Ascending aorta (tissue), 2 donors: Measurements from ENCODE around the gene STARD13. TPM values are rescaled to one million over a fixed set of nuclear protein-coding genes. Genes with fewer than 3 reads are reported as not detected.

Experiments used
- DNase-seq, 2 donors: peaks; one replicate each; pipeline ENCODE4 v3.0.0-alpha.2; 2019; ENCODE audit warnings: low spot score in 2 of 2
- H3K27ac ChIP-seq, 2 donors: fragments of 200-600 bp; sonication (generic); one replicate each; pipeline ENCODE4 v1.5.1; 2016 to 2017; ENCODE audit warnings: mild to moderate bottlenecking in 1 of 2
- H3K27me3 ChIP-seq: fragments of 200-600 bp; sonication (generic); one replicate; pipeline ENCODE4 v1.5.1; 2017
- H3K36me3 ChIP-seq, 2 donors: fragments of 200-600 bp; sonication (generic); one replicate each; pipeline ENCODE4 v1.5.1; 2016
- H3K4me1 ChIP-seq, 2 donors: fragments of 200-600 bp; sonication (generic); one replicate each; pipeline ENCODE4 v1.5.1; 2016 to 2017; ENCODE audit warnings: mild to moderate bottlenecking in 1 of 2
- H3K4me3 ChIP-seq, 2 donors: fragments of 200-600 bp; sonication (generic); one replicate each; pipeline ENCODE4 v1.5.1; 2016 to 2017; ENCODE audit warnings: mild to moderate bottlenecking in 1 of 2
- H3K9me3 ChIP-seq, 2 donors: fragments of 200-600 bp; sonication (generic); one replicate each; pipeline ENCODE4 v1.5.1; 2016
- intact Hi-C: fragments of 100-400 bp; cut with DNase I; formaldehyde crosslinking; loops from one replicate; pipeline ENCODE4 v1.15.1; 2023
- total RNA-seq: library from RNA; depleted of rRNA; stranded (reverse); fragments of >200 nt; gene quantifications from one replicate; pipeline ENCODE4 v1.1.0, GENCODE V29; 2016
- TF ChIP-seq, protein P1 (sequence below), 3 experiments: fragments of 200-600 bp in 2 of 3; fragments of 450-650 bp in 1 of 3; sonication (generic) in 2 of 3; IDR thresholded peaks; one replicate each; pipeline ENCODE4 v1.5.1; 2016 to 2019; ENCODE audit warnings: antibody characterized with exemption in 3 of 3, mild to moderate bottlenecking in 1 of 3, moderate library complexity in 1 of 3

The STARD13 gene
- total RNA-seq, 1 donor from 2014 or later, result 34.6 TPM

GRCh38 chr13:33139184-33139583 is 146.4 kb downstream of the STARD13 start:
- DNase-seq, result peak in 1 of 2 donors; percentile 82
- intact Hi-C loops, result no loop called here
- Histone ChIP-seq H3K27ac (no peak overlapping the region), H3K9me3 (no peaks in the 10 kb centered on the region), H3K4me3 (no peak overlapping the region), H3K36me3 (peaks cover 16 to 21% of the 10 kb centered on the region in 2 donors), H3K4me1 (peaks cover 3 to 28% of the 10 kb centered on the region in 2 donors), H3K27me3 (no peaks in the 10 kb centered on the region)
- TF ChIP-seq, protein P1, sequence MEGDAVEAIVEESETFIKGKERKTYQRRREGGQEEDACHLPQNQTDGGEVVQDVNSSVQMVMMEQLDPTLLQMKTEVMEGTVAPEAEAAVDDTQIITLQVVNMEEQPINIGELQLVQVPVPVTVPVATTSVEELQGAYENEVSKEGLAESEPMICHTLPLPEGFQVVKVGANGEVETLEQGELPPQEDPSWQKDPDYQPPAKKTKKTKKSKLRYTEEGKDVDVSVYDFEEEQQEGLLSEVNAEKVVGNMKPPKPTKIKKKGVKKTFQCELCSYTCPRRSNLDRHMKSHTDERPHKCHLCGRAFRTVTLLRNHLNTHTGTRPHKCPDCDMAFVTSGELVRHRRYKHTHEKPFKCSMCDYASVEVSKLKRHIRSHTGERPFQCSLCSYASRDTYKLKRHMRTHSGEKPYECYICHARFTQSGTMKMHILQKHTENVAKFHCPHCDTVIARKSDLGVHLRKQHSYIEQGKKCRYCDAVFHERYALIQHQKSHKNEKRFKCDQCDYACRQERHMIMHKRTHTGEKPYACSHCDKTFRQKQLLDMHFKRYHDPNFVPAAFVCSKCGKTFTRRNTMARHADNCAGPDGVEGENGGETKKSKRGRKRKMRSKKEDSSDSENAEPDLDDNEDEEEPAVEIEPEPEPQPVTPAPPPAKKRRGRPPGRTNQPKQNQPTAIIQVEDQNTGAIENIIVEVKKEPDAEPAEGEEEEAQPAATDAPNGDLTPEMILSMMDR (IDR thresholded peaks at IDR 0.05), result no peak

GRCh38 chr13:33138441-33138840 is 147.1 kb downstream of the STARD13 start:
- TF ChIP-seq, protein P1 (IDR thresholded peaks at IDR 0.05), result no peak
- DNase-seq, result peak in 1 of 2 donors; percentile 61
- Histone ChIP-seq H3K27me3 (no peaks in the 10 kb centered on the region), H3K36me3 (peaks cover 16 to 21% of the 10 kb centered on the region in 2 donors), H3K4me1 (peaks cover 3 to 32% of the 10 kb centered on the region in 2 donors), H3K4me3 (no peak overlapping the region), H3K9me3 (no peaks in the 10 kb centered on the region), H3K27ac (peak overlapping the region in 1 of 2 donors; percentile 39)
- intact Hi-C loops, result no loop called here

DNA sequence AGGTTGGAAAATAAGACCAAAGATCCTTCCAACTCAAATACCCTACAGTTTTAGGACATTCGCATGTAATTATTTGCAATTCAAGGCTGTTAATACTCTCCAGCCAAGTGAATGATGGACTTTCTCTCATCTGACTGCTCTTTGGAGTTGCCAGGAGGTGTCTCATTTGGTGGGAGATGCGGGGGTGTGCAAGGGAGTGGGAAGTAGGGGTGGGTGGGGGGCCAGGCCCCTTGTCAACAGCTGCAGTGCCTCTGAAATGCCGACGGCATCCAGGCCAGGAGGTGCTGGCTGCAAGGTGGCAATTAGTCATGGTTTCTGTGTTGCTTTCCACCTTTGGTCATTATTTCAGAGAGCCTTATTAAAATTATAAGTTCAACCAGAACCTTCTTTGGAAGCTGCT is 147.8 kb downstream of the STARD13 start:
- no peaks in the 10 kb centered on the region for H3K27me3 ChIP-seq
- H3K9me3 ChIP-seq, result no peaks in the 10 kb centered on the region
- peaks cover 8 to 38% of the 10 kb centered on the region in 2 donors for H3K4me1 ChIP-seq
- intact Hi-C loops, result no loop called here
- no peak overlapping the region for H3K4me3 ChIP-seq
- no peak overlapping the region for H3K27ac ChIP-seq
- DNase-seq, result peak in 1 of 2 donors; percentile 19
- TF ChIP-seq, protein P1 (IDR thresholded peaks at IDR 0.05), result no peak
- peaks cover 16 to 21% of the 10 kb centered on the region in 2 donors for H3K36me3 ChIP-seq

GRCh38 chr13:33135097-33135496 is 150.5 kb downstream of the STARD13 start:
- Histone ChIP-seq H3K4me3 (no peak overlapping the region), H3K4me1 (peaks cover 12 to 38% of the 10 kb centered on the region in 2 donors), H3K9me3 (no peaks in the 10 kb centered on the region), H3K36me3 (peaks cover 2 to 15% of the 10 kb centered on the region in 2 donors), H3K27ac (no peak overlapping the region), H3K27me3 (no peaks in the 10 kb centered on the region)
- intact Hi-C loops, result no loop called here
- no peak for DNase-seq
- TF ChIP-seq, protein P1 (IDR thresholded peaks at IDR 0.05), result no peak

GRCh38 chr13:33134213-33134612 is 151.3 kb downstream of the STARD13 start:
- H3K27me3 ChIP-seq, result no peaks in the 10 kb centered on the region
- no peak overlapping the region for H3K4me3 ChIP-seq
- peak overlapping the region; percentile 32 to 73 for H3K27ac ChIP-seq
- H3K4me1 ChIP-seq, result peaks cover 9 to 30% of the 10 kb centered on the region in 2 donors
- H3K9me3 ChIP-seq, result no peaks in the 10 kb centered on the region
- TF ChIP-seq, protein P1 (IDR thresholded peaks at IDR 0.05), result no peak
- peaks cover 10 to 24% of the 10 kb centered on the region in 2 donors for H3K36me3 ChIP-seq
- intact Hi-C loops, result no loop called here
- DNase-seq, result peak in 1 of 2 donors; percentile 57
